Fibroblast of gingiva (primary cell): ENCODE measurements around the gene TUT4.
"Not testable (repeated sequence)": the region's sequence is repeated elsewhere in the genome, so short reads cannot be mapped to it uniquely, and the experiment has no call there.

Source experiments
- DNase-seq: peaks from one replicate; pipeline ENCODE4 v3.0.0-alpha.2; 2011; ENCODE audit warnings: low read depth

Gene TUT4, protein sequence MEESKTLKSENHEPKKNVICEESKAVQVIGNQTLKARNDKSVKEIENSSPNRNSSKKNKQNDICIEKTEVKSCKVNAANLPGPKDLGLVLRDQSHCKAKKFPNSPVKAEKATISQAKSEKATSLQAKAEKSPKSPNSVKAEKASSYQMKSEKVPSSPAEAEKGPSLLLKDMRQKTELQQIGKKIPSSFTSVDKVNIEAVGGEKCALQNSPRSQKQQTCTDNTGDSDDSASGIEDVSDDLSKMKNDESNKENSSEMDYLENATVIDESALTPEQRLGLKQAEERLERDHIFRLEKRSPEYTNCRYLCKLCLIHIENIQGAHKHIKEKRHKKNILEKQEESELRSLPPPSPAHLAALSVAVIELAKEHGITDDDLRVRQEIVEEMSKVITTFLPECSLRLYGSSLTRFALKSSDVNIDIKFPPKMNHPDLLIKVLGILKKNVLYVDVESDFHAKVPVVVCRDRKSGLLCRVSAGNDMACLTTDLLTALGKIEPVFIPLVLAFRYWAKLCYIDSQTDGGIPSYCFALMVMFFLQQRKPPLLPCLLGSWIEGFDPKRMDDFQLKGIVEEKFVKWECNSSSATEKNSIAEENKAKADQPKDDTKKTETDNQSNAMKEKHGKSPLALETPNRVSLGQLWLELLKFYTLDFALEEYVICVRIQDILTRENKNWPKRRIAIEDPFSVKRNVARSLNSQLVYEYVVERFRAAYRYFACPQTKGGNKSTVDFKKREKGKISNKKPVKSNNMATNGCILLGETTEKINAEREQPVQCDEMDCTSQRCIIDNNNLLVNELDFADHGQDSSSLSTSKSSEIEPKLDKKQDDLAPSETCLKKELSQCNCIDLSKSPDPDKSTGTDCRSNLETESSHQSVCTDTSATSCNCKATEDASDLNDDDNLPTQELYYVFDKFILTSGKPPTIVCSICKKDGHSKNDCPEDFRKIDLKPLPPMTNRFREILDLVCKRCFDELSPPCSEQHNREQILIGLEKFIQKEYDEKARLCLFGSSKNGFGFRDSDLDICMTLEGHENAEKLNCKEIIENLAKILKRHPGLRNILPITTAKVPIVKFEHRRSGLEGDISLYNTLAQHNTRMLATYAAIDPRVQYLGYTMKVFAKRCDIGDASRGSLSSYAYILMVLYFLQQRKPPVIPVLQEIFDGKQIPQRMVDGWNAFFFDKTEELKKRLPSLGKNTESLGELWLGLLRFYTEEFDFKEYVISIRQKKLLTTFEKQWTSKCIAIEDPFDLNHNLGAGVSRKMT (N-terminal part only)

DNA sequence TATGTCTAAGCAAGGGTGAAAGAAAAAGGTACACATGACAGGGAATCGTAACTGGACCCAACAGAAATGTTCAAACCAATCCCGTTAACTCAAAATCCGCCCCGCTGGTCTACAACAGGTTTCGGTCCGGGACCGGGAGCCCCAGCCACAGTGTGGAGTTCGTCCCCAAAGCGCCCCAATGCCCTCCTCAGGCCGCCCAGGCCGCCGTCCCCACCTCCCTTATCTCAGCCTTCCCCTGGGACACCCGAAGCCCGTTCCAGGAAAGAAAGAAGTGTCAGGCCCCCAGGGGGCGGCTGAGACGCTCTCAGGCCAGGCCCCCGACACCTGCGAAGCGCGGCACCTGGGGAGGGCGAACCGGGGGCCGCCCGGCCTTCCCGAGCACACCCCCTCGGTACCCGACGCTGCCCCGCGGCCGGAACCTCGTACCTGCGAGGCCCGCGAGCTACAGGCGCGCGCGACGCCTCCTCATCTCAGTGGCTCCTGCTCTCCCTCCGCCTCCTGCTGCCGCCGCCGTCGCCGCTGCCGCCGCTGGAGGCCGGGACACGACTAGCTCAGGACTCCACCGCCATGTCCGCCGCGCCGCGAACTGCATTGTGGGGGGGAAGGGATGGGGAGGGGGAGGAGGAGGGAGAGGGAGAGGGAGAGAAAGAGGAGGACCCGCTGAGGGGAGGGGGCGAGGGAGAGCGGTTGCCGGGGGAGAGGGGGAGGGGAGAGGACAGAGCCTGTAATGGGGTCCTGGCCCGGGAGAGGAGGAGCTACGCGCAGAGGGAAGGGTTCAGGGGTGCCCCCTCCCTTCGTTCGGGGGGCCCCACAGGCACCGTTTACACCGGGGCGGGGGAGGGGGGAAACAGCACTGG is at the start of gene TUT4:
TSS of gene TUT4 (minus strand) at position 588 of the 857 bp plus-strand sequence. CDS start 26,812 bp downstream, outside the sequence.
- peak; percentile 71 for DNase-seq

DNA sequence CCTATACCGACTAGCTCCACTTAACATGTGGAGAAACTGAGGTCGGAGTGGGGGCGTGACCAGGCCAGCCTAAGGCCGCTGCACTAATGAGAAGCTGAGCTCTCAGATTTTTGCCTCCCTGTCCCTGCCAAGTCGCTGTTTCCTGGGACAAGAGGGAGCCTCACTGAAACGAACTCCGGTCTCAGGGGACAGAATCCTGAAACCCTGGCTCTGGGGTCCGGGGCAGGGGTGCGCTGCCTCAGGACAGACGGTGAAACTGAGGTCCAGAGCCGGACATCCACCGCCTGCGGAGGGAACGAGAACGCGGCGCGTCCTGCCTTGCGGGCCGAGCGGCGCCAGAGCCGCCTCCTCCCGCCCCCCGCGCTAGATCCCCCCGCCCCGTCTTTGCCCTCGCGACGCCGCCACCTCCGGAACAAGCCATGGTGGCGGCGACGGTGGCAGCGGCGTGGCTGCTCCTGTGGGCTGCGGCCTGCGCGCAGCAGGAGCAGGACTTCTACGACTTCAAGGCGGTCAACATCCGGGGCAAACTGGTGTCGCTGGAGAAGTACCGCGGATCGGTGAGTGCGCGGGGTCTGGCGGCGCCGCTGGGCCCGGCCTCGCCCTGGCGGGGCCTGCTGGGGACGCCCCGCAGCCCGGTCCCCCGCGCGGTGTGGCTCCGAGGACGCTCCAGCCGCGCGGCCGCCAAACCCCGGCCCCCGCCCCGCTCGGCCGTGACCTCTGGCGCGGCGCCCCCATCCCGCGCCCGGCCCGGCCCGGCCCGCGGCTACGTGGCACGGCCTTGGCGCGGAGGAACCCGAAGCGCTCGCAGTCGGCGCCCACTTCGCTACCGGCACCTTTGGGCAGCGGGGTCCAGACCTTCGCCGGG is 49.3 kb upstream of the TUT4 start, which contains the start of gene GPX7:
TSS of gene GPX7 (plus strand) at position 381 of the 865 bp plus-strand sequence. CDS start at position 420, 39 bp downstream.
- peak; percentile 66 for DNase-seq

- DNase-seq, result no peak
These were observed 48.6 kb upstream of the TUT4 start for GRCh38 chr1:52601519-52601918.

GRCh38 chr1:52600533-52601179 is 47.8 kb upstream of the TUT4 start:
- DNase-seq, result no peak

DNA sequence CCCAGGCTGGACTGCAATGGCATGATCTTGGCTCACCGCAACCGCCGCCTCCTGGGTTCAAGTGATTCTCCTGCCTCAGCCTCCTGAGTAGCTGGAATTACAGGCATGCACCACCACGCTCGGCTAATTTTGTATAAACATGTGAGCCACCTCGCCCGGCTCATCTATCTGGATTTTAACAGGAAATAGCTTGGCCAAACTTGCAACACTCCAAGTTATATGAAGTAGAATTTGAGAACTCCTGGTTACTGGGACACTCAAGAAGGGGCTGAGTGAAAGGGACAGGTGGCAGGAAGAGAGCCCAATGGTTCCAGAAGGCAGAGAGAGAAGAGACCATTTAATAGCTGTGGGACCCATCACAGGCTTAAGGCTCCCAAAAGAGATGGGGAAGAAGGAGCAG is 46.3 kb upstream of the TUT4 start:
- no peak for DNase-seq

GRCh38 chr1:52598729-52599128 is 45.8 kb upstream of the TUT4 start:
- DNase-seq, result no peak

- DNase-seq, result no peak
These were observed 45.0 kb upstream of the TUT4 start for GRCh38 chr1:52597912-52598311.

GRCh38 chr1:52595061-52595460 is 42.2 kb upstream of the TUT4 start:
- DNase-seq, result no peak

DNA sequence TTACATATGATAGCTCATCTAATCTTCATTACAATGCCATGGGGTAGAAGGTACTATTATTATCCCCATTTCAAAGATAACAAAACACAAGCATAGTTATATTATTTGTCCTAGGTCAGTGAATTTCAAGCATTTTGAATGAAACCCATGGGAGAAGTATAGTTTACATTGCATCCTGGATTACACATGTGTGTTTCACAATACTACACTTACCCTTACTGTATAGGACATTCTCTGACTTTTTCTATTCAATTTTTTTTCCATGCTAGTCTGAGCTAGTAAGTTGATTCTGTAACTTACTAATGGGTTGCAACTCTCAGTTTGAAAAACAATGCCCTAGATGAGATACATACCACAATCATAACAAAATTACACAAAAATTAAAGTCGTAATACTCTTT is 40.6 kb upstream of the TUT4 start:
- peak; percentile 47 for DNase-seq

- no peak for DNase-seq
These were observed 39.9 kb upstream of the TUT4 start for GRCh38 chr1:52592637-52593323.

DNA sequence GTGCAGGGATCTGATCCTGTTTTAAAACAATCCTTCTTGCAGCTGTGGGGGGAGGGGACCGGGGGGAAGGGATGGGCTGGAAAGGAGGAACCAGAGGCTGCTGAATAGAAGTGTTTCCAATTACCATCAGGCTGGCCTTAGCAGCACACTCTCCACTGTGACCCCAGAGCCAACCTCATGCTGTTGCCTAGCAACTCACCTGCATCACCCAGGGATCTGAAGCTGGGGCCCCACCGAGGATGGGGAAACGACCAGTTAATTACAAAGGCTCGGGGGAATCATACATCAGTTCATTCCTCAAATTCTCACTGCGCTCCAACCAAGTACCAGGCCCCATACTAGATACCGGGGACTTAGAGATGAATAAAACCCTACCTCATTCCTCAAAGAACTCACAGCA is 37.4 kb upstream of the TUT4 start:
- DNase-seq, result no peak

DNA sequence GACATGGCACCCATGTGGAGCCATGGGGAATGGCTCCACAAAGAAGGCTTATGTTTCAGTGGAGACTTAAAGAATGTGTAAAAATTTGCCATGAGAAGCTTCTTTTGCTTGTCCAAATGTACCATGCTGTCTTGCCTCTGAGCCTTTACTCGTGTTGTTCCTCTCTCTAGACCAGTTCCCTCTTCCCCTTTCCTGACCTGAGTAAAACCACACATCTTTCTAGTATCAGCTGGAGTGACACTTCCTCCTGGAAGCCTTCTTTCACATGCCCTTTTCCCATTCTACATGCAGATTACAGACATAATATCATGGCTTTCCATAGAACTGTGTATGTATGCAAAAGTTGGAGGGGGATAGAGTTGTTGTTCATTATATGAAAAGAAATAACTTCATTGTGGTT is 35.6 kb upstream of the TUT4 start:
- no peak for DNase-seq

- DNase-seq, result no peak
These were observed 35.1 kb upstream of the TUT4 start for GRCh38 chr1:52588027-52588426.

DNA sequence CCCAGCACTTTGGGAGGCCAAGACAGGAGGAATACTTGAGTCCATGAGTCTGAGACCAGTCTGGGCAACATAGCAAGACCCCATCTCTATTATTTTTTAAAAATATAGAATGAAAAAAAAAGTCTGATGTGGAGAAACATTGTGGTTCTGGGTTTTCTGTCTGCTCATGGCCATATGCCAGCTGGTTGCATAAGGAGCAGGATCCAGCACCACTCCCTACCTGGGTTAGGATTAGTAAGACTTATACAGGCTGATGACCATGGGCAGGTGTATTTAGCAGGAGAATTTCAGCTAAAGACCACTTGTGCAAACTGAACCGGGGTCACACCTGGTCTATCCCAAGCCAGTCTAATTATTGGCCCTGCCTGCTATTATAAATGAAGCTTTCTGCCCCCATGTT is 32.6 kb upstream of the TUT4 start:
- no peak for DNase-seq

GRCh38 chr1:52582116-52582696 is 29.3 kb upstream of the TUT4 start:
- DNase-seq, result no peak

- no peak for DNase-seq
These were observed 27.4 kb upstream of the TUT4 start for GRCh38 chr1:52580283-52580682.

DNA sequence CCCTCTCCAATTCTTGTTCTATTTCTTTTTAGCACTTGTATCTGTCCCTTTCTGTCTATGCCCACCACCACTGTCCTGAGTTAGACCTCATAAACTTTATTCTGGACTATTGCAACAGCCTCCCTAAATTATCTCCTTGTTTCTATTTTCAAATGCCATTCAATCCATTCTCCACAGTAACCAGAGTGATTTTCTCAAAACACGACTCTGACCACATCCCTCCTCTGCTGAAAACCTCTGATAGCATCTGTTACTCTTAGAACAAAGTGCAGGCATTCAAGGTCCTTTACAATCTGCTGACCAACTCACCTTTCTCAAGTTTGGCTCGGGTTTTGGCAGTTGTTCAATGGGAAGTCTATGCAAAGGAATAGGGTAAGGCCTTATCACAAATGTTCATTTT is 26.5 kb upstream of the TUT4 start:
- DNase-seq, result no peak

- not testable (repeated sequence) for DNase-seq
These were observed 25.2 kb upstream of the TUT4 start for GRCh38 chr1:52578066-52578465.

DNA sequence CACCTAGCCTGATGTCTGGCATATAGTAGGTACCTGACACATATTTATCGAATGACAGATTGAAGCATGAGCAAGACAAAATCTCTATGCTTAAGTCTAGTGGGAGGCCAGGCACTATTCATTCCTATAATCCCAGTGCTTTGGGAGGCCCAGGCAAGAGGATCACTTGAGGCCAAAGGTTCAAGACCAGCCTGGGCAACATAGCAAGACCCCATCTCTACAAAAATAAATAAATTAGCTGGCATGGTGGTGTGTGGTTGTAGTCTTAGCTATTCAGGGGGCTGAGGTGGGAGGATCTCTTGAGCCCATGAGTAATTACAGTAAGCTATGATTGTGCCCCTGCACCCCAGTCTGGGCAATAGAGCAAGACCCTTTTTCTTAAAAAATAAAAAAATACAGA is 23.2 kb upstream of the TUT4 start:
- no peak for DNase-seq
